Activated CD8-positive, alpha-beta memory T cell treated with anti-CD3 and anti-CD28 coated beads for 36 hours (primary cell): ENCODE results near the gene KRTAP9-9. TPM values are rescaled to one million over a fixed set of nuclear protein-coding genes. Genes with fewer than 3 reads are reported as not detected.

ENCODE experiments used
- total RNA-seq, 2 experiments: library from RNA; stranded (reverse); gene quantifications; one replicate each; pipeline ENCODE4 v1.2.3, GENCODE V29; 2021

KRTAP9-9 gene
- total RNA-seq, 2 experiments from 2014 or later, result not detected

Other genes with a start within 250 kb of the KRTAP9-9 start
- gene KRTAP3-1, start 246.3 kb upstream of the KRTAP9-9 start, total RNA-seq, result not detected
- gene KRTAP1-5, start 228.2 kb upstream of the KRTAP9-9 start, total RNA-seq, result not detected
- not detected for gene KRTAP1-4, start 225.2 kb upstream of the KRTAP9-9 start, total RNA-seq
- not detected for gene KRTAP1-3, start 220.5 kb upstream of the KRTAP9-9 start, total RNA-seq
- not detected for gene KRTAP1-1, start 213.9 kb upstream of the KRTAP9-9 start, total RNA-seq
- gene KRTAP2-1, start 208.1 kb upstream of the KRTAP9-9 start, total RNA-seq, result not detected
- gene KRTAP2-2, start 200.2 kb upstream of the KRTAP9-9 start, total RNA-seq, result not detected
- gene KRTAP2-3, start 195.3 kb upstream of the KRTAP9-9 start, total RNA-seq, result not detected
- not detected for gene KRTAP2-4, start 189.5 kb upstream of the KRTAP9-9 start, total RNA-seq
- gene KRTAP4-7, start 171.2 kb upstream of the KRTAP9-9 start, total RNA-seq, result not detected
- gene KRTAP4-8, start 157.2 kb upstream of the KRTAP9-9 start, total RNA-seq, result not detected
- gene KRTAP4-16, start 153.2 kb upstream of the KRTAP9-9 start, total RNA-seq, result not detected
- not detected for gene KRTAP4-9, start 150.0 kb upstream of the KRTAP9-9 start, total RNA-seq
- gene KRTAP4-11, start 137.0 kb upstream of the KRTAP9-9 start, total RNA-seq, result not detected
- gene KRTAP4-12, start 131.2 kb upstream of the KRTAP9-9 start, total RNA-seq, result not detected
- gene KRTAP4-6, start 114.8 kb upstream of the KRTAP9-9 start, total RNA-seq, result not detected
- not detected for gene KRTAP4-5, start 105.6 kb upstream of the KRTAP9-9 start, total RNA-seq
- not detected for gene KRTAP4-4, start 94.6 kb upstream of the KRTAP9-9 start, total RNA-seq
- not detected for gene KRTAP4-3, start 87.2 kb upstream of the KRTAP9-9 start, total RNA-seq
- gene KRTAP4-2, start 77.2 kb upstream of the KRTAP9-9 start, total RNA-seq, result not detected
- not detected for gene KRTAP4-1, start 70.5 kb upstream of the KRTAP9-9 start, total RNA-seq
- not detected for gene KRTAP9-1, start 65.5 kb upstream of the KRTAP9-9 start, total RNA-seq
- gene KRTAP9-2, start 28.7 kb upstream of the KRTAP9-9 start, total RNA-seq, result not detected
- not detected for gene KRTAP9-3, start 22.9 kb upstream of the KRTAP9-9 start, total RNA-seq
- not detected for gene KRTAP9-8, start 17.4 kb upstream of the KRTAP9-9 start, total RNA-seq
- gene KRTAP9-4, start 5.7 kb upstream of the KRTAP9-9 start, total RNA-seq, result not detected
- not detected for gene KRTAP9-6, start 10.0 kb downstream of the KRTAP9-9 start, total RNA-seq
- not detected for gene KRTAP9-7, start 20.3 kb downstream of the KRTAP9-9 start, total RNA-seq
- gene KRTAP29-1, start 47.5 kb downstream of the KRTAP9-9 start, total RNA-seq, result not detected
- not detected for gene KRTAP16-1, start 53.9 kb downstream of the KRTAP9-9 start, total RNA-seq
- not detected for gene KRTAP17-1, start 60.3 kb downstream of the KRTAP9-9 start, total RNA-seq
- not detected for gene KRT33A, start 95.4 kb downstream of the KRTAP9-9 start, total RNA-seq
- not detected for gene KRT33B, start 114.4 kb downstream of the KRTAP9-9 start, total RNA-seq
- gene KRT34, start 126.9 kb downstream of the KRTAP9-9 start, total RNA-seq, result not detected
- not detected for gene KRT31, start 142.2 kb downstream of the KRTAP9-9 start, total RNA-seq
- not detected for gene KRT37, start 169.2 kb downstream of the KRTAP9-9 start, total RNA-seq
- not detected for gene KRT38, start 185.6 kb downstream of the KRTAP9-9 start, total RNA-seq
- gene KRT32, start 212.0 kb downstream of the KRTAP9-9 start, total RNA-seq, result not detected
- not detected for gene KRT35, start 225.8 kb downstream of the KRTAP9-9 start, total RNA-seq
- gene KRT36, start 234.5 kb downstream of the KRTAP9-9 start, total RNA-seq, result not detected